Breast epithelium (tissue), 4 donors: ENCODE data around the gene A4GALT. TPM values are rescaled to one million over a fixed set of nuclear protein-coding genes. Genes with fewer than 3 reads are reported as not detected.
"Not testable (repeated sequence)": the region's sequence is repeated elsewhere in the genome, so short reads cannot be mapped to it uniquely, and the experiment has no call there.

Experiments used
- DNase-seq, 2 donors: peaks; one replicate each; pipeline ENCODE4 v3.0.0-alpha.2; 2019; ENCODE audit warnings: low spot score in 2 of 2
- H3K27ac ChIP-seq, 2 donors: fragments of 200-600 bp; sonication (generic) in 1 of 2; one replicate each; pipeline ENCODE4 v1.5.1; 2016 to 2019; ENCODE audit warnings: mild to moderate bottlenecking in 1 of 2
- H3K27me3 ChIP-seq, 2 donors: fragments of 200-600 bp; sonication (generic) in 1 of 2; one replicate each; pipeline versions ENCODE4 v1.5.1 to v1.6.0; 2017 to 2019; ENCODE audit warnings: control low read depth in 1 of 2, mild to moderate bottlenecking in 1 of 2
- H3K36me3 ChIP-seq: fragments of 200-600 bp; one replicate; pipeline ENCODE4 v1.5.1; 2019
- H3K4me1 ChIP-seq, 2 donors: fragments of 200-600 bp; sonication (generic); one replicate each; pipeline ENCODE4 v1.5.1; 2016 to 2019; ENCODE audit warnings: control low read depth in 1 of 2
- H3K4me3 ChIP-seq, 3 donors: fragments of 200-600 bp; sonication (generic); 1 replicate in 2 of 3; 2 replicates in 1 of 3; pipeline ENCODE4 v1.5.1; 2016 to 2019; ENCODE audit warnings: mild to moderate bottlenecking in 3 of 3, moderate library complexity in 2 of 3
- H3K9me3 ChIP-seq, 2 donors: fragments of 200-600 bp; sonication (generic) in 1 of 2; one replicate each; pipeline ENCODE4 v1.5.1; 2016 to 2019; ENCODE audit warnings: control low read depth in 1 of 2
- POLR2A ChIP-seq: fragments of 450-650 bp; IDR thresholded peaks from one replicate; pipeline ENCODE4 v1.6.1; 2016; ENCODE audit warnings: antibody characterized with exemption, mild to moderate bottlenecking, moderate library complexity
- POLR2AphosphoS5 ChIP-seq, 3 donors: sonication (generic); formaldehyde crosslinking; IDR thresholded peaks; one replicate each; pipeline ENCODE4 v1.6.1; 2017; ENCODE audit warnings: antibody characterized with exemption in 3 of 3
- intact Hi-C: fragments of 100-400 bp; cut with DNase I; formaldehyde crosslinking; loops from one replicate; pipeline ENCODE4 v1.15.1; 2023; ENCODE audit warnings: low total_unique reads
- total RNA-seq, 3 donors: library from RNA; depleted of rRNA; stranded (reverse); fragments of >200 nt; gene quantifications; one replicate each; pipeline ENCODE4 v1.1.0, GENCODE V29; 2016
- TF ChIP-seq, protein P1 (sequence below), 3 donors: fragments of 450-650 bp; IDR thresholded peaks; one replicate each; pipeline ENCODE4 v1.5.1; 2016 to 2017; ENCODE audit warnings: antibody characterized with exemption in 3 of 3, mild to moderate bottlenecking in 3 of 3, moderate library complexity in 3 of 3

A4GALT gene
- total RNA-seq, 3 donors from 2014 or later: 6.6 to 32.8 (median 22.9) TPM

DNA sequence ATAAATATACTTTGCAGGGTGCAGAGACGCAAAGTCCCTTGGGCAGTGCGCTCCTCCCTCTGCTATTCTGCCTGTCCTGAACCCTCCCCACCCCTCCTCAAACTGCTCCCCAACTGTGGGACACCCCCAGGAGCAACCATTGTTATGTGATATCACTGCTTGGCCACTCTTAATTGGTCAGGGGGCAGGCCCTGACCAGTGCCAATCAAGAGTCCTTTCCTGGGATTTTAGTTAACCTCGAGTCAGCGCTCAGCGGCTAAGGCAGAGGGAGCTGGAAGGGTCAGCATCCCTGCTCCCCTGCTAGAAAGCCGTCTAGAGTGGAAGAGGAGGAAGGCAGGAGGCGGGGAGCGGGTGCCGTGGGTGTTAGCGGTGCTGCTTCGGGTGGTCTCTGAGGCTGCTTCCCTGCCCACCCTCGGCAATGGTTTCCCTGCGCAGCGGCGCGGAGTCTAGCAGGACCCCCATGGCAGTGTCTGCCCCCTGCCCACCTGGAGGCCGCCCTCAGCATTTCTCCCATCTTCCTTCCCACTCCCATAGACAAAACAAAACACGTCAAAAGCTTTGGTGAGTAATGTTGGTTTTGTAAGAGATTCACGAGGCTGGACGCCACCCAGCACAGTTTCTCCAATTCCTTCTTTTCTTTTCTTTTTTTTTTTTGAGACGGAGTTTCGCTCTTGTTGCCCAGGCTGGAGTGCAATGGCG lies 38.4 kb upstream of the A4GALT start:
- peak overlapping the region in 1 of 3 donors; percentile 31 for H3K4me3 ChIP-seq
- H3K27ac ChIP-seq: peak overlapping the region in 1 of 2 donors; percentile 48
- intact Hi-C loops: no loop called here
- H3K27me3 ChIP-seq: no peaks in the 10 kb centered on the region
- TF ChIP-seq POLR2A: no peak
- TF ChIP-seq, protein P1, sequence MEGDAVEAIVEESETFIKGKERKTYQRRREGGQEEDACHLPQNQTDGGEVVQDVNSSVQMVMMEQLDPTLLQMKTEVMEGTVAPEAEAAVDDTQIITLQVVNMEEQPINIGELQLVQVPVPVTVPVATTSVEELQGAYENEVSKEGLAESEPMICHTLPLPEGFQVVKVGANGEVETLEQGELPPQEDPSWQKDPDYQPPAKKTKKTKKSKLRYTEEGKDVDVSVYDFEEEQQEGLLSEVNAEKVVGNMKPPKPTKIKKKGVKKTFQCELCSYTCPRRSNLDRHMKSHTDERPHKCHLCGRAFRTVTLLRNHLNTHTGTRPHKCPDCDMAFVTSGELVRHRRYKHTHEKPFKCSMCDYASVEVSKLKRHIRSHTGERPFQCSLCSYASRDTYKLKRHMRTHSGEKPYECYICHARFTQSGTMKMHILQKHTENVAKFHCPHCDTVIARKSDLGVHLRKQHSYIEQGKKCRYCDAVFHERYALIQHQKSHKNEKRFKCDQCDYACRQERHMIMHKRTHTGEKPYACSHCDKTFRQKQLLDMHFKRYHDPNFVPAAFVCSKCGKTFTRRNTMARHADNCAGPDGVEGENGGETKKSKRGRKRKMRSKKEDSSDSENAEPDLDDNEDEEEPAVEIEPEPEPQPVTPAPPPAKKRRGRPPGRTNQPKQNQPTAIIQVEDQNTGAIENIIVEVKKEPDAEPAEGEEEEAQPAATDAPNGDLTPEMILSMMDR (IDR thresholded peaks at IDR 0.05): no peak
- TF ChIP-seq POLR2AphosphoS5 (IDR thresholded peaks at IDR 0.05): no peak
- DNase-seq: no peak
- no peaks in the 10 kb centered on the region for H3K9me3 ChIP-seq
- H3K36me3 ChIP-seq: no peaks in the 10 kb centered on the region
- H3K4me1 ChIP-seq: no peaks in the 10 kb centered on the region

DNA sequence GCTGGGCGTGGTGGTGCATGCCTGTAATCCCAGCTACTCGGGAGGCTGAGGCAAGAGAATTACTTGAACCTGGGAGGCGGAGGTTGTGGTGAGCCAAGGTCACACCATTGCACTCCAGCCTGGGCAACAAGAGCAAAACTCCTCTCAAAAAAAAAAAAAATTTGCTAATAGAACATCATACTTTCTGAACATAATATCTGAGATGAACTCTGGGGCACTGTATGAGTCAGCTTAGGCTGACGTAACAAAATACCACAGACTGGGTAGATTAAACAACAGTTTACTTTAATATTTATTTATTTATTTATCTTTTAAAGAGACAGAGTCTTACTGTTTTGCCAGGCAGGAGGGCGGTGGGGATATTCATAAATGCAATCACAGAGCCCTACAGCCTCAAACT lies 34.9 kb upstream of the A4GALT start:
- H3K9me3 ChIP-seq, H3K4me3 ChIP-seq, H3K36me3 ChIP-seq, H3K4me1 ChIP-seq, H3K27ac ChIP-seq, intact Hi-C loops, H3K27me3 ChIP-seq, DNase-seq: not testable (repeated sequence)

DNA sequence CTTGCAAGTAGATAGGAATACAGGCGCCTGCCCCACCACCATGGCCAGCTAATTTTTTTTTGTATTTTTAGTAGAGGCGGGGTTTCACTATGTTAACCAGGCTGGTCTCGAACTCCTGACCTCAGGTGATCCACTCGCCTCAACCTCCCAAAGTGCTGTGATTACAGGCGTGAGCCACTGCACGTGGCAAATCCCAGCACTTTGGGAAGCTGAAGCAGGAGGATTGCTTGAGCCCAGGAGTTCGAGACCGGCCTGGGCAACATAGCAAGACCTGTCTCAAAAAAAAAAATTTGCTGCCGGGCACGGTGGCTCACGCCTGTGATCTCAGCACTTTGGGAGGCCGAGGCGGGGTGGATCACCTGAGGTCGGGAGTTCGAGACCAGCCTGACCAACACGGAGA lies 34.5 kb upstream of the A4GALT start:
- H3K4me1 ChIP-seq, DNase-seq, H3K9me3 ChIP-seq, intact Hi-C loops, H3K27ac ChIP-seq, H3K36me3 ChIP-seq, H3K27me3 ChIP-seq, H3K4me3 ChIP-seq: not testable (repeated sequence)

DNA sequence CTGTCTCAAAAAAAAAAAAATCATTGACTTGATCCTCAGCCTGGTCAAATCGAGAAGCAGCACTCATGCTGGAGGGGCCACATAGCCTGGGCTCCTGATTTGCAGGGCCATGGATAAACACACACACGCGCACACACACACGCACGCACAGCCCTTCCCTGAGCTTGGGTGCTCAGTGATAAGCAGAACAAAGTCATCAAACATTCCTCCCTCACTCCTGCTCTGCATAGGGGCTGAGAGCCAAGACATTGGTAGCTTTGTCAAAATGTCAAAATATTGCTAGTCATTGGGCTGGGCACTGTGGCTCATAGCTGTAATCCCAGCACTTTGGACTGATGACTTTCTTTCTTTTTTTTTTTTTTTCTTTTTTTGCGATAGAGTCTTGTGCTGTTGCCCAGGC lies 34.0 kb upstream of the A4GALT start:
- H3K27ac ChIP-seq: no peak overlapping the region
- H3K4me1 ChIP-seq: no peaks in the 10 kb centered on the region
- no peak for DNase-seq
- H3K36me3 ChIP-seq: no peaks in the 10 kb centered on the region
- no peaks in the 10 kb centered on the region for H3K9me3 ChIP-seq
- no peaks in the 10 kb centered on the region for H3K27me3 ChIP-seq
- intact Hi-C loops: no loop called here
- no peak overlapping the region for H3K4me3 ChIP-seq
- TF ChIP-seq POLR2A (no peak), POLR2AphosphoS5 (IDR thresholded peaks at IDR 0.05) (no peak)
- TF ChIP-seq, protein P1 (IDR thresholded peaks at IDR 0.05): no peak

DNA sequence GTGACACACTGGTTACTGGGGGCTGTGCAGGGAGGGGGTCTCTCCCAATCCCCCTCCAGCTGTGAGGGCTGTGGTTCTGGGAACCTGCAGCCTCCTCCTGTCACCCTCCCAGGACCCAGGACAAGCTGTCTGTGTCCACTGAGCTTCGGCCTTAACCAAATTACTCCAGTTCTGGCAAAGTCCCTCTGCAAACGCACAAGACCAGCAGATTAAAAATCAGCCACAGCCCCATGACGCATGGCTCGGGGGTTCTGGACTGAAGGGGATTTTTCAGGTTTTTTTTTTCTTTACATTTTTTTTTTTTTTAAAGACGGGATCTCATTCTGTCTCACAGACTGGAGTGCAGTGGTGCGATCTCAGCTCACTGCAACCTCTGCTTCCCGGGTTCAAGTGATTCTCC lies 32.2 kb upstream of the A4GALT start:
- DNase-seq: no peak
- no peaks in the 10 kb centered on the region for H3K4me1 ChIP-seq
- no peaks in the 10 kb centered on the region for H3K9me3 ChIP-seq
- no peak for TF ChIP-seq POLR2AphosphoS5 (IDR thresholded peaks at IDR 0.05)
- TF ChIP-seq, protein P1 (IDR thresholded peaks at IDR 0.05): no peak
- no peak for TF ChIP-seq POLR2A
- no peak overlapping the region for H3K4me3 ChIP-seq
- H3K27ac ChIP-seq: peak overlapping the region in 1 of 2 donors; percentile 78
- H3K36me3 ChIP-seq: no peaks in the 10 kb centered on the region
- intact Hi-C loops: no loop called here
- H3K27me3 ChIP-seq: no peaks in the 10 kb centered on the region

DNA sequence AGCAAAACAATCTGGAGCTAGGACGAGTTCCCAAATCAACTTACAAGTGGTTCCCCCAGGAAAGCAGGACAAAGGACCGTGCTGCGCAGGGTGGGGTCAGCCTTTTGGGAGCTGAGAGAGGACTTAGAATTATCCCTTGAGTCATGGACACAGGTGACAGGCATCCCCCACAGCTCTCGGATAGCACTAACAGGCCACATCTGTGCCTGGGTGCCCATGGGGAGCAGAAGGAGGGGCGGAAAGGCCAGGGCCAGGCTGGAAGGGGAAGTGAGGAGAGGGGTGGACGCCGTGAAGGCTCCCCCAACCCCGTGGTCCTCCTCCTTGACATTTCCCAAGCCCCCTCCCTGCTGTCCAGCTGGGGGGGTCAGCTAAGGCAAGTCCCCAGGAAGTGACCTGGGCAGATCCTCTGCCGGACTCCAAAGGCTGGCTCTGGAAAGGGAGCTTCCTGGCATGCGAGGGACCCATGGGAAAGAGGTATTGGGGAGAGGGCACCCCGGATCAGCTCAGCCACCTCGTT lies 31.6 kb upstream of the A4GALT start:
- H3K9me3 ChIP-seq: no peaks in the 10 kb centered on the region
- TF ChIP-seq POLR2A (no peak), POLR2AphosphoS5 (IDR thresholded peaks at IDR 0.05) (no peak)
- TF ChIP-seq, protein P1 (IDR thresholded peaks at IDR 0.05): no peak
- intact Hi-C loops: no loop called here

DNA sequence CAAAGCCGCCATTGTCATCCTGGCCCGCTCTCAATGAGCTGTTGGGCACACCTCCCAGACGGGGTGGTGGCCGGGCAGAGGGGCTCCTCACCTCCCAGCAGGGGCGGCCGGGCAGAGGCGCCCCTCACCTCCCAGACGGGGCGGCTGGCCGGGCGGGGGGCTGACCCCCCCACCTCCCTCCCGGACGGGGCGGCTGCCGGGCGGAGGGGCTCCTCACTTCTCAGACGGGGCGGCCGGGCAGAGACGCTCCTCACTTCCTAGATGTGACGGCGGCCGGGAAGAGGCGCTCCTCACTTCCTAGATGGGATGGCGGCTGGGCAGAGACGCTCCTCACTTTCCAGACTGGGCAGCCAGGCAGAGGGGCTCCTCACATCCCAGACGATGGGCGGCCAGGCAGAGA lies 29.8 kb upstream of the A4GALT start:
- H3K4me3 ChIP-seq, H3K27me3 ChIP-seq, H3K4me1 ChIP-seq, DNase-seq, H3K36me3 ChIP-seq, intact Hi-C loops, H3K27ac ChIP-seq, H3K9me3 ChIP-seq: not testable (repeated sequence)

More for the DNA sequence above, 31.6 kb upstream of the A4GALT start:
- no peaks in the 10 kb centered on the region for H3K27me3 ChIP-seq
- no peaks in the 10 kb centered on the region for H3K36me3 ChIP-seq
- no peak for DNase-seq
- peak overlapping the region; percentile 15 to 78 for H3K27ac ChIP-seq
- H3K4me3 ChIP-seq: no peak overlapping the region
- H3K4me1 ChIP-seq: no peaks in the 10 kb centered on the region
